A549 (cell line): ENCODE results near the gene IL1R1. TPM values are rescaled to one million over a fixed set of nuclear protein-coding genes. Genes with fewer than 3 reads are reported as not detected.

ENCODE experiments used
- ATAC-seq, 2 experiments: fragments of 200-7000 bp in 1 of 2; fragments of >200 bp in 1 of 2; cut with Nextera tagmentation in 1 of 2; cut with Tn5 transposase in 1 of 2; 3 replicates each; pipeline versions ENCODE4 v1.8.0 to v1.9.1; 2018 to 2020; ENCODE audit warnings: mild to moderate bottlenecking in 1 of 2, moderate library complexity in 1 of 2
- CTCF ChIA-PET: fragments of 300-600 bp; sonication (Branson Sonifier 250); formaldehyde crosslinking; extraction: SDS; loops from one replicate; lab custom pipeline; 2021; ENCODE audit warnings: antibody characterized with exemption, inconsistent platforms; lab: Yijun Ruan, JAX
- POLR2A ChIA-PET: fragments of 350-600 bp; formaldehyde crosslinking; extraction: SDS; loops from one replicate; lab custom pipeline; 2021; ENCODE audit warnings: antibody characterized with exemption, inconsistent platforms; lab: Yijun Ruan, JAX
- DNase-seq, 2 experiments: peaks; one replicate each; pipeline versions ENCODE4 v3.0.0 to v3.0.0-alpha.2; 2011 to 2016; ENCODE audit warnings: low read depth in 1 of 2, low spot score in 1 of 2
- FAIRE-seq: peaks from 2 replicates; lab custom pipeline; 2011; peaks lifted over from hg19 to GRCh38; lab: Jason Lieb, UNC
- H3K27ac ChIP-seq, 2 experiments: fragments of >200 bp; sonication (Bioruptor Twin); formaldehyde crosslinking; 3 replicates each; pipeline ENCODE4 v1.5.1; 2016 to 2017
- H3K4me1 ChIP-seq: fragments of >200 bp; sonication (Bioruptor Twin); formaldehyde crosslinking; 3 replicates; pipeline ENCODE4 v1.6.1; 2016
- H3K4me2 ChIP-seq: fragments of >200 bp; sonication (Bioruptor Twin); formaldehyde crosslinking; 3 replicates; pipeline ENCODE4 v1.6.1; 2016
- H3K4me3 ChIP-seq: fragments of >200 bp; sonication (Bioruptor Twin); formaldehyde crosslinking; 3 replicates; pipeline ENCODE4 v1.5.1; 2016
- H3K9me3 ChIP-seq: fragments of >200 bp; sonication (Bioruptor Twin); formaldehyde crosslinking; 3 replicates; pipeline ENCODE4 v1.6.1; 2016
- BHLHE40 ChIP-seq: IDR thresholded peaks from 2 replicates; pipeline ENCODE4 v1.6.1; 2012; ENCODE audit warnings: low read depth, low read length, inconsistent platforms
- CBX2 ChIP-seq: fragments of 200-600 bp; sonication (generic); IDR thresholded peaks from 2 replicates; pipeline ENCODE4 v1.6.1; 2016; ENCODE audit warnings: low read depth, mild to moderate bottlenecking, borderline replicate concordance
- EHF ChIP-seq: fragments of 250-450 bp; sonication (Bioruptor Pico); IDR thresholded peaks from 2 replicates; pipeline ENCODE4 v1.5.0; 2020; ENCODE audit warnings: mild to moderate bottlenecking
- ESRRA ChIP-seq: fragments of 150-350 bp; IDR thresholded peaks from 2 replicates; pipeline ENCODE4 v1.6.1; 2014; ENCODE audit warnings: mild to moderate bottlenecking, low read length, borderline replicate concordance
- FOSL2 ChIP-seq, 2 experiments: fragments of 450-650 bp in 1 of 2; fragments of >200 bp in 1 of 2; sonication (Bioruptor Twin) in 1 of 2; formaldehyde crosslinking; IDR thresholded peaks; 2 replicates each; pipeline versions ENCODE4 v1.5.0 to v1.6.1; 2016 to 2020; ENCODE audit warnings: mild to moderate bottlenecking in 1 of 2, moderate library complexity in 1 of 2
- HOXA7 ChIP-seq: fragments of 250-450 bp; sonication (Bioruptor Pico); IDR thresholded peaks from 2 replicates; pipeline ENCODE4 v1.5.0; 2020; ENCODE audit warnings: mild to moderate bottlenecking, moderate library complexity
- HOXB5 ChIP-seq: fragments of 250-450 bp; sonication (Bioruptor Pico); IDR thresholded peaks from 2 replicates; pipeline ENCODE4 v1.5.0; 2020; ENCODE audit warnings: mild to moderate bottlenecking, moderate library complexity
- JUNB ChIP-seq: fragments of >200 bp; sonication (Bioruptor Twin); formaldehyde crosslinking; IDR thresholded peaks from 2 replicates; pipeline ENCODE4 v1.6.1; 2016
- KDM5A ChIP-seq: fragments of 200-600 bp; sonication (generic); IDR thresholded peaks from 2 replicates; pipeline ENCODE4 v1.6.1; 2016; ENCODE audit warnings: antibody characterized with exemption, mild to moderate bottlenecking
- MAZ ChIP-seq: fragments of 150-350 bp; IDR thresholded peaks from 2 replicates; pipeline ENCODE4 v1.6.1; 2014; ENCODE audit warnings: antibody characterized with exemption, low read depth, low read length, borderline replicate concordance
- NFE2L2 ChIP-seq: fragments of 150-350 bp; conservative IDR thresholded peaks from 2 replicates; pipeline ENCODE4 v1.6.1; 2014; ENCODE audit warnings: low read length
- POLR2A ChIP-seq: IDR thresholded peaks from 2 replicates; pipeline ENCODE4 v1.6.1; 2012; ENCODE audit warnings: mild to moderate bottlenecking, low read length
- RAD21 ChIP-seq, 2 experiments: fragments of >200 bp in 1 of 2; sonication (Bioruptor Twin) in 1 of 2; formaldehyde crosslinking in 1 of 2; IDR thresholded peaks in 1 of 2; conservative IDR thresholded peaks in 1 of 2; 2 replicates in 1 of 2; 3 replicates in 1 of 2; pipeline ENCODE4 v1.6.1; 2012 to 2018; ENCODE audit warnings: inconsistent platforms in 1 of 2
- RCOR1 ChIP-seq: fragments of 150-350 bp; IDR thresholded peaks from 2 replicates; pipeline ENCODE4 v1.6.1; 2014; ENCODE audit warnings: antibody characterized with exemption, low read length, low read depth
- RFX5 ChIP-seq: fragments of 450-650 bp; IDR thresholded peaks from 2 replicates; pipeline ENCODE4 v1.7.1; 2014; ENCODE audit warnings: antibody characterized with exemption, mild to moderate bottlenecking, moderate library complexity
- RNF2 ChIP-seq: fragments of 200-600 bp; sonication (generic); IDR thresholded peaks from 2 replicates; pipeline ENCODE4 v1.6.1; 2016; ENCODE audit warnings: low read depth, mild to moderate bottlenecking, antibody characterized with exemption, moderate library complexity, borderline replicate concordance
- TFCP2L1 ChIP-seq: fragments of 250-450 bp; sonication (Bioruptor Pico); IDR thresholded peaks from 2 replicates; pipeline ENCODE4 v1.5.0; 2021; ENCODE audit warnings: mild to moderate bottlenecking
- ZNF302 ChIP-seq: fragments of 250-450 bp; sonication (Bioruptor Pico); IDR thresholded peaks from 2 replicates; pipeline ENCODE4 v1.9.0; 2021; ENCODE audit warnings: inconsistent platforms, mild to moderate bottlenecking, moderate library complexity
- WGBS: methylation state at CpG from one replicate; pipeline ENCODE4 v1.1.6; 2017; ENCODE audit errors: missing lambda C conversion rate; 5-methylcytosine and 5-hydroxymethylcytosine counted together
- polyA plus RNA-seq, 4 experiments: library from polyadenylated mRNA; depleted of rRNA in 3 of 4; stranded (reverse); fragments of >200 nt; fragmentation: RNase III in 1 of 4; extraction: RNeasy Plus Mini Kit Qiagen cat#74134 plus additional on column Dnase treatment in 1 of 4; gene quantifications; 2 replicates in 3 of 4; 3 replicates in 1 of 4; pipeline ENCODE4 v1.2.3, GENCODE V29; 2011 to 2017
- TF ChIP-seq, protein P1 (sequence below): fragments of >200 bp; sonication (Bioruptor Twin); formaldehyde crosslinking; IDR thresholded peaks from 3 replicates; pipeline ENCODE4 v1.6.1; 2016
- TF ChIP-seq, protein P2 (sequence below): fragments of >200 bp; sonication (Bioruptor Twin); formaldehyde crosslinking; IDR thresholded peaks from 3 replicates; pipeline ENCODE4 v1.5.1; 2016
- TF ChIP-seq, protein P3 (sequence below): fragments of >200 bp; sonication (Bioruptor Twin); formaldehyde crosslinking; IDR thresholded peaks from 2 replicates; pipeline ENCODE4 v1.6.1; 2016
- TF ChIP-seq, protein P4 (sequence below): IDR thresholded peaks from 2 replicates; pipeline ENCODE4 v1.6.1; 2012

The IL1R1 gene
- polyA plus RNA-seq, 2 of the 4 experiments (the other 2 are of a cell fraction) = 32.5 to 34.7 TPM

DNA sequence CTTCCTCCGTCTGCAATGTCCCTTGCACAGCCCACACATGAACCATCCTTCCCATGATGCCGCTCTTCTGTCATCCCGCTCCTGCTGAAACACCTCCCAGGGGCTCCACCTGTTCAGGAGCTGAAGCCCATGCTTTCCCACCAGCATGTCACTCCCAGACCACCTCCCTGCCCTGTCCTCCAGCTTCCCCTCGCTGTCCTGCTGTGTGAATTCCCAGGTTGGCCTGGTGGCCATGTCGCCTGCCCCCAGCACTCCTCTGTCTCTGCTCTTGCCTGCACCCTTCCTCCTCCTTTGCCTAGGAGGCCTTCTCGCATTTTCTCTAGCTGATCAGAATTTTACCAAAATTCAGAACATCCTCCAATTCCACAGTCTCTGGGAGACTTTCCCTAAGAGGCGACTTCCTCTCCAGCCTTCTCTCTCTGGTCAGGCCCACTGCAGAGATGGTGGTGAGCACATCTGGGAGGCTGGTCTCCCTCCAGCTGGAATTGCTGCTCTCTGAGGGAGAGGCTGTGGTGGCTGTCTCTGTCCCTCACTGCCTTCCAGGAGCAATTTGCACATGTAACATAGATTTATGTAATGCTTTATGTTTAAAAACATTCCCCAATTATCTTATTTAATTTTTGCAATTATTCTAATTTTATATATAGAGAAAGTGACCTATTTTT lies 35.4 kb downstream of the IL1R1 start:
- CTCF ChIA-PET = interaction anchor here (0.9 to 2.0 kb wide), 2 partner anchors 108 to 157 kb away, joined by 3 to 9 read pairs; no protein-coding TSS in a partner anchor
- Histone ChIP-seq H3K4me1 (no peaks in the 10 kb centered on the region), H3K9me3 (no peaks in the 10 kb centered on the region), H3K4me2 (no peak overlapping the region), H3K4me3 (no peak overlapping the region), H3K27ac (no peak overlapping the region)
- DNase-seq = no peak
- no peak for FAIRE-seq
- POLR2A ChIA-PET = no interaction called here
- 95% methylated on average over 7 of the region's 7 CpGs for WGBS
- TF ChIP-seq, protein P1, sequence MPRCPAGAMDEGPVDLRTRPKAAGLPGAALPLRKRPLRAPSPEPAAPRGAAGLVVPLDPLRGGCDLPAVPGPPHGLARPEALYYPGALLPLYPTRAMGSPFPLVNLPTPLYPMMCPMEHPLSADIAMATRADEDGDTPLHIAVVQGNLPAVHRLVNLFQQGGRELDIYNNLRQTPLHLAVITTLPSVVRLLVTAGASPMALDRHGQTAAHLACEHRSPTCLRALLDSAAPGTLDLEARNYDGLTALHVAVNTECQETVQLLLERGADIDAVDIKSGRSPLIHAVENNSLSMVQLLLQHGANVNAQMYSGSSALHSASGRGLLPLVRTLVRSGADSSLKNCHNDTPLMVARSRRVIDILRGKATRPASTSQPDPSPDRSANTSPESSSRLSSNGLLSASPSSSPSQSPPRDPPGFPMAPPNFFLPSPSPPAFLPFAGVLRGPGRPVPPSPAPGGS = no peak
- TF ChIP-seq TFCP2L1 (CRISPR knock-in tag) (no peak), CBX2 (no peak), POLR2A (no peak), RCOR1 (no peak), ZNF302 (CRISPR knock-in tag) (no peak), RNF2 (no peak), BHLHE40 (no peak), JUNB (no peak), MAZ (no peak), KDM5A (no peak), HOXA7 (CRISPR knock-in tag) (no peak), FOSL2 (IDR thresholded peaks at IDR 0.05) (no peak), FOSL2 (CRISPR knock-in tag; IDR thresholded peaks at IDR 0.05) (no peak)
- TF ChIP-seq, protein P2, sequence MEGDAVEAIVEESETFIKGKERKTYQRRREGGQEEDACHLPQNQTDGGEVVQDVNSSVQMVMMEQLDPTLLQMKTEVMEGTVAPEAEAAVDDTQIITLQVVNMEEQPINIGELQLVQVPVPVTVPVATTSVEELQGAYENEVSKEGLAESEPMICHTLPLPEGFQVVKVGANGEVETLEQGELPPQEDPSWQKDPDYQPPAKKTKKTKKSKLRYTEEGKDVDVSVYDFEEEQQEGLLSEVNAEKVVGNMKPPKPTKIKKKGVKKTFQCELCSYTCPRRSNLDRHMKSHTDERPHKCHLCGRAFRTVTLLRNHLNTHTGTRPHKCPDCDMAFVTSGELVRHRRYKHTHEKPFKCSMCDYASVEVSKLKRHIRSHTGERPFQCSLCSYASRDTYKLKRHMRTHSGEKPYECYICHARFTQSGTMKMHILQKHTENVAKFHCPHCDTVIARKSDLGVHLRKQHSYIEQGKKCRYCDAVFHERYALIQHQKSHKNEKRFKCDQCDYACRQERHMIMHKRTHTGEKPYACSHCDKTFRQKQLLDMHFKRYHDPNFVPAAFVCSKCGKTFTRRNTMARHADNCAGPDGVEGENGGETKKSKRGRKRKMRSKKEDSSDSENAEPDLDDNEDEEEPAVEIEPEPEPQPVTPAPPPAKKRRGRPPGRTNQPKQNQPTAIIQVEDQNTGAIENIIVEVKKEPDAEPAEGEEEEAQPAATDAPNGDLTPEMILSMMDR = no peak
- no peak for ATAC-seq

DNA sequence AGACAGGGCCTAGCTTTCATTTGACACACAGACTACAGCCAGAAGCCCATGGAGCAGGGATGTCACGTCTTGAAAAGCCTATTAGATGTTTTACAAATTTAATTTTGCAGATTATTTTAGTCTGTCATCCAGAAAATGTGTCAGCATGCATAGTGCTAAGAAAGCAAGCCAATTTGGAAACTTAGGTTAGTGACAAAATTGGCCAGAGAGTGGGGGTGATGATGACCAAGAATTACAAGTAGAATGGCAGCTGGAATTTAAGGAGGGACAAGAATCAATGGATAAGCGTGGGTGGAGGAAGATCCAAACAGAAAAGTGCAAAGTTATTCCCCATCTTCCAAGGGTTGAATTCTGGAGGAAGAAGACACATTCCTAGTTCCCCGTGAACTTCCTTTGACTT lies 36.5 kb downstream of the IL1R1 start:
- Histone ChIP-seq H3K27ac (no peak overlapping the region), H3K9me3 (no peaks in the 10 kb centered on the region), H3K4me1 (no peaks in the 10 kb centered on the region), H3K4me2 (no peak overlapping the region)
- ChIA-PET POLR2A (no interaction called here), CTCF (no interaction called here)
- WGBS = 80% methylated on average over 3 of the region's 3 CpGs
- no peak for FAIRE-seq
- TF ChIP-seq RAD21 (conservative IDR thresholded peaks at IDR 0.05 in 1 of 2, IDR thresholded peaks at IDR 0.05 in 1 of 2) (no peak), TFCP2L1 (CRISPR knock-in tag) (no peak), RFX5 (no peak)
- TF ChIP-seq, protein P3, sequence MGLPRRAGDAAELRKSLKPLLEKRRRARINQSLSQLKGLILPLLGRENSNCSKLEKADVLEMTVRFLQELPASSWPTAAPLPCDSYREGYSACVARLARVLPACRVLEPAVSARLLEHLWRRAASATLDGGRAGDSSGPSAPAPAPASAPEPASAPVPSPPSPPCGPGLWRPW = no peak
- TF ChIP-seq, all 56 proteins: peak for 0
- no peak overlapping the region for H3K4me3 ChIP-seq
- DNase-seq = no peak
- no peak for ATAC-seq

DNA sequence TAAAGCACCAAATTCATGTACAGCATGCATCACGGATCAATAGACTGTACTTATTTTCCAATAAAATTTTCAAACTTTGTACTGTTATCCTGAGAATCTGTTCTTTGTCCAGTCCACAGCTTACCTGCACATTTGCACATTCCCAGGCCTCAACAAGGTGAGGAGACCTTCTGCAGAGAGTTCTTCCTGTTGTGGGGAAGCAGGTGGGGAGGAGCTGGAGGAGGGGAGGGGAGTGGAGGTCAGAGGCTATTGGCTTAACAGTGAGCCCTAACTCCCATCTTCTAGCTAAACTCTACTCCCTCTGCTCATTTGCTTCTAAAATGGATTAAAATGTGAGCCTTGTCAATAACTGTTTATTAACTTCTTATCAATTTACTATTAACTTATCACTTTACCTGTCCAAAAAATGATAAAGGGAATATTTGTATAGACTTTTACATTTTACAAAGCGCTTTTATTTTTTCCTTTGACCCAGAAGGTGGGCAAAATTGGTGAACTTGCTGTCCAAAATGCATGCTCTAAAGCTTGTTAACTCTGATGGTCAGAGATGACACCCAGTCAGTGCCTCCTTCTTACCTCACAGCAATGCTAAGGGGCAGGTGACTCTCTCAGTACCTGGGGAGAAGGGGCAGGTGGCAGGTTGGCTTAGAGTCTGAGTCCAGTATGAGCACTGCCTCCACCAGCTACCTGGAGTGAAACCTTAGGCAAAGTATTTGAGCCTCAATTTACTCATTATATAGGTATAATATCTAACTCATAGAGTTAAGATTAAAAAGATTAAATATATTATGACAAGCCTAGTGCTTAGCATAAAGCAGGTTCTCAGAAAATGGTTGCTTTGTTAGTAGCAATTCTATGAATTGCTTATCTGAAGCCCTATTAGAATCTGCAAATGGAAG lies 37.5 kb downstream of the IL1R1 start:
- TF ChIP-seq BHLHE40 = no peak
- TF ChIP-seq, protein P4, sequence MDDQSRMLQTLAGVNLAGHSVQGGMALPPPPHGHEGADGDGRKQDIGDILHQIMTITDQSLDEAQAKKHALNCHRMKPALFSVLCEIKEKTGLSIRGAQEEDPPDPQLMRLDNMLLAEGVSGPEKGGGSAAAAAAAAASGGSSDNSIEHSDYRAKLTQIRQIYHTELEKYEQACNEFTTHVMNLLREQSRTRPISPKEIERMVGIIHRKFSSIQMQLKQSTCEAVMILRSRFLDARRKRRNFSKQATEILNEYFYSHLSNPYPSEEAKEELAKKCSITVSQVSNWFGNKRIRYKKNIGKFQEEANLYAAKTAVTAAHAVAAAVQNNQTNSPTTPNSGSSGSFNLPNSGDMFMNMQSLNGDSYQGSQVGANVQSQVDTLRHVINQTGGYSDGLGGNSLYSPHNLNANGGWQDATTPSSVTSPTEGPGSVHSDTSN = no peak
- no peak for TF ChIP-seq NFE2L2
- no peak for TF ChIP-seq EHF
- TF ChIP-seq HOXB5 (CRISPR knock-in tag) = no peak
- no peak for TF ChIP-seq ESRRA
- TF ChIP-seq MAZ = no peak
- Histone ChIP-seq H3K27ac (no peak overlapping the region), H3K4me2 (no peak overlapping the region), H3K4me3 (no peak overlapping the region), H3K4me1 (no peaks in the 10 kb centered on the region), H3K9me3 (no peaks in the 10 kb centered on the region)
- no peak for DNase-seq
- no peak for FAIRE-seq
- no peak for ATAC-seq
- ChIA-PET POLR2A (no interaction called here), CTCF (interaction anchor here (0.8 to 2.5 kb wide), 4 partner anchors 13 to 173 kb away, joined by 3 to 5 read pairs (median 3); no protein-coding TSS in a partner anchor)
- 94% methylated on average over 2 of the region's 2 CpGs for WGBS
